ENCODE measurements around the gene FAM13B.

DNA sequence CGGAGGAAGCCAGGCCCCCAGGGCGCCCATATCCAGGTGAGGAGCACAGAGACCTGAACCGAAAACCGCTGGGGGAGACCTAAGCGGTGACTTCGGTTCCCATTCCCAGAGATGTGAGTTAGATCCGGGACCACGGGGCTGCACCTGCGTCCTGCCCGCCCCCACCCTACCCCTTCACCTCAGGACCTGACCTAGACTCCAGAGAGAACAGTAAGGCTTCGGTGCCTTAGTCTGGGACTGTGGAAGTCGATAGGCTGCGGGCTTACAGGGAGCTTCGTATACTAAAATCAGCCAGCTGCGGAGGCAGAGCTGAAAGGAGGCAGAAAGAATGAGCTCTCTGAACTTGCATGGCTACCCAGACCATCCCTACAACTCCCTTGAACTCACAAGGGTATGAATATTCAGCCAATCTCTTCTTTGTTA lies 518 bp upstream of the FAM13B start:
- no peak for TF ChIP-seq POLR2A (IDR thresholded peaks at IDR 0.05)
- TF ChIP-seq, protein P1, sequence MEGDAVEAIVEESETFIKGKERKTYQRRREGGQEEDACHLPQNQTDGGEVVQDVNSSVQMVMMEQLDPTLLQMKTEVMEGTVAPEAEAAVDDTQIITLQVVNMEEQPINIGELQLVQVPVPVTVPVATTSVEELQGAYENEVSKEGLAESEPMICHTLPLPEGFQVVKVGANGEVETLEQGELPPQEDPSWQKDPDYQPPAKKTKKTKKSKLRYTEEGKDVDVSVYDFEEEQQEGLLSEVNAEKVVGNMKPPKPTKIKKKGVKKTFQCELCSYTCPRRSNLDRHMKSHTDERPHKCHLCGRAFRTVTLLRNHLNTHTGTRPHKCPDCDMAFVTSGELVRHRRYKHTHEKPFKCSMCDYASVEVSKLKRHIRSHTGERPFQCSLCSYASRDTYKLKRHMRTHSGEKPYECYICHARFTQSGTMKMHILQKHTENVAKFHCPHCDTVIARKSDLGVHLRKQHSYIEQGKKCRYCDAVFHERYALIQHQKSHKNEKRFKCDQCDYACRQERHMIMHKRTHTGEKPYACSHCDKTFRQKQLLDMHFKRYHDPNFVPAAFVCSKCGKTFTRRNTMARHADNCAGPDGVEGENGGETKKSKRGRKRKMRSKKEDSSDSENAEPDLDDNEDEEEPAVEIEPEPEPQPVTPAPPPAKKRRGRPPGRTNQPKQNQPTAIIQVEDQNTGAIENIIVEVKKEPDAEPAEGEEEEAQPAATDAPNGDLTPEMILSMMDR (IDR thresholded peaks at IDR 0.05), result no peak

All from sigmoid colon (tissue), 3 donors.